Measurements from ENCODE around the gene GARIN3. TPM values are rescaled to one million over a fixed set of nuclear protein-coding genes. Genes with fewer than 3 reads are reported as not detected.
"Not testable (repeated sequence)": the region's sequence is repeated elsewhere in the genome, so short reads cannot be mapped to it uniquely, and the experiment has no call there.

The GARIN3 gene
- total RNA-seq: not detected in 2 replicates
- polyA plus RNA-seq (2012): not detected

DNA sequence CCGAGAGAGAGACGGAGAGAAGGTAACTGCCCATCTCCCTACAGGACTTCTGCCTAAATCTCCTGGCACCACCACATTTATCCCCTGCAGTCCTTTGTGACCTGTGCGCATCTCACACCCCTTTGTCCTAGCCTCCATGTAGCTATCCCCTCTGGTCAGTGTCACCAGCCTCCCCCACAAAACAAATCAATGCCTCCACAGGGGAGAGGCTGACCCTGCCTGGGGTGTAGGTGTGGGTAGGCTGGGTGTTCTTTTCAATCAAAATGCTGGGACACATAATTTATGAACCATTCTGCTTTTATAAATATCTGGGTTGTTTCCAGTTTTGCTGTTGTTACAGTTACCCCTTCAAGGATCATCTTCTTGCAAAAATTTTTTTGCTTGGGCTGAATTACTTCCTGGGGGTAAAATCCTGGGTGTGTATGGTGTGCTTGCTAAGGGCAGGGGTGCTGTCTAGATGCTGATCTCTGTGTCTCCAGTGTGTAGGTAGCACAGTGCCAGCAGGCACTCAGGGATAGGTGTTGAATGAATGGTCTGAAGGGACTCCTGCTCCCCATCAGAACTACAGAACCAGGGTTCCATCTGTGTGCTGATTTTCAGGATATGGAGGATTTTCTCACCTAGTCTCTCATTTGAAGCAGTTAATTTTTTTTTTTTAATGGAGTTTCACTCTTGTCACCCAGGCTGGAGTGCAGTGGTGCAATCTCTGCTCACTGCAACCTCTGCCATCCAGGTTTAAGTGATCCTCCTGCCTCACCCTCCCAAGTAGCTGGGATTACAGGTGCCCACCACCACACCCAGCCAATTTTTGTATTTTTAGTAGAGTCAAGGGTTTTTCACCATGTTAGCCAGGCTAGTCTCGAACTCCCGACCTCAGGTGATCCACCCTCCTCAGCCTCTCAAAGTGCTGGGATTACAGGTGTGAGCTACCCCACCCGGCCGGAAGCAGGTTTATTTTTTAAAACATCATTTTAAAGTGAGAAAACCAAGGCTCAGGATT, at the start of gene GARIN3:
Gene GARIN3 (minus strand): TSS at position 51 of the 1,000 bp plus-strand sequence. CDS start 96 bp downstream, outside the sequence.
- no peak for DNase-seq (ENCODE audit: low read depth)

DNA sequence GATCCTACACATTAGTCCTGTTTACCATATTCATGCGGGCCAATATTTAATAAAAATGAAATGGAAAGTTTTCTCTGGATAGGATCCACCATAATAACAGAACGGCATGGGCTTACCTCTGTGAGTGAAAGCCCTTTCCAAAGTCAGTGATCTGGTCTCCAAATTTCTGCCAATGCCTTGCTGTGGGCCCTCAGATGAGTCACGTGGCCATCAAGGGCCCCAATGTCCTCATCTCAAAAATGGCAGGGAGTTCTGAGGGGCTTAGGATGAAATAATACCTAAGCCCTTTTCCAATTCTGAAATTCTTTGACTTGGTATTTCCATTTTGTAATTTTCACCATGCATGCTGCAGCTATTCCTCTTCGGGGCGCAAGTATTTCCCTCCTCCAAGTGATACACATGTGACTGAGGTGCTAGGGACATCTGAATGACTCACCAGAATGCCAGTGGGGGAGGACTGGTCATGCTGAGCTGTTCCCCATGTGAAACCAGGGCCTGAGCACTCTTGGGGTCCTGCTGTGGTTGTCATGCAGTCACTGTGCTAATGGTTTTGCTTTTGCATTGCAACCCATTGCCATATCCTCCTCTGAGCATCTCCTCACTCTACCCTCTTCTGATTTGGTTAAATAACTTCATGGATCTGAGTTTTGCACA, 49.6 kb upstream of the GARIN3 start:
- no peak for DNase-seq (ENCODE audit: low read depth)

DNA sequence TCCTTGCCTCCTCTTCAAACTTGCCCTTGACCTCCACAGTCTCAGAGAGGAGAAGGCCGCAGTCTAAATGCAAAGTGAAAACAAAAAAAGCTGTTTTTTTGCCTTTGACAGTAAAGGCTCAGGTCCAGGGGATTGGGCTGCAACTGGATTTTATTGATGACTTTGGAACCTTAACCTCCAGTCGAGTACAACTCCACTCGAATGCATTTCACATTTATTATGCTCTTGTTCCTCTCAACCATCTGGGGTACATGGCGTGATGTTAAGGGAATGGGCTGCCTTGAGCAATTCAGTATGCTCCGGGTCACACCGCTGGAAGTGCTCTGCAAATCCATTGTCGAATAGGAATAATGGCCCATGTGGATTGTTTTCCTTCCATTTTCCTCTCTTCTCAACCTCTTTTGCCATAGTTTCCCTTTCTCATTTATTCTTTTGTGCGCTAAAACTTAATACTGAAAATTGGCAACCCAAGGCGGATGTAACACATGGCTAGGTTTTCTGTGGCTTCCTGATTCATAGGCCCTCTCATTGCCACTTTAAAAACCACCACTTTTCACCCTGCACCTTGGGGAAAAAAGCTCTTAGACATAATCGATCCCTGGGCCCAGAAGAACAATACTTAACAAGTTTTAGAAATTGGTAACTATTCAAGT, 48.9 kb upstream of the GARIN3 start:
- DNase-seq (ENCODE audit: low read depth): no peak

DNA sequence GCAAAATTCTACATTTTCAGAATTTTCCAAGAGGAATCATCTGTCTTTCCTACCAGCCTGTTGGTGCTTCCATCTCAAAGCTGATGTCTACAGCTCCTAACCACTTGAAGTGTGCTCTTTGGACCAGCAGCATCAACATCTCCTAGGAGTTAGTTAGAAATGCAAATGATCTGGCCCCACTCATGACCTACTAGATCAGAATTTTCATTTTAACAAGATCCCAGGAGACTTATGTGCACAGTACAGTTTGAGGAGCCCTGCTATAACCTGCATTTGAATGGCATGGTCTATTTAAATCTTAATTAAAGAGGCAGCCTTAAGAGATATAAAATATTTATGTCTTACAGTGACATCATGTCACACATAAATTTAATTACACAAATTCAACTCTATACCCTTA, 48.4 kb upstream of the GARIN3 start:
- DNase-seq (ENCODE audit: low read depth): no peak

DNA sequence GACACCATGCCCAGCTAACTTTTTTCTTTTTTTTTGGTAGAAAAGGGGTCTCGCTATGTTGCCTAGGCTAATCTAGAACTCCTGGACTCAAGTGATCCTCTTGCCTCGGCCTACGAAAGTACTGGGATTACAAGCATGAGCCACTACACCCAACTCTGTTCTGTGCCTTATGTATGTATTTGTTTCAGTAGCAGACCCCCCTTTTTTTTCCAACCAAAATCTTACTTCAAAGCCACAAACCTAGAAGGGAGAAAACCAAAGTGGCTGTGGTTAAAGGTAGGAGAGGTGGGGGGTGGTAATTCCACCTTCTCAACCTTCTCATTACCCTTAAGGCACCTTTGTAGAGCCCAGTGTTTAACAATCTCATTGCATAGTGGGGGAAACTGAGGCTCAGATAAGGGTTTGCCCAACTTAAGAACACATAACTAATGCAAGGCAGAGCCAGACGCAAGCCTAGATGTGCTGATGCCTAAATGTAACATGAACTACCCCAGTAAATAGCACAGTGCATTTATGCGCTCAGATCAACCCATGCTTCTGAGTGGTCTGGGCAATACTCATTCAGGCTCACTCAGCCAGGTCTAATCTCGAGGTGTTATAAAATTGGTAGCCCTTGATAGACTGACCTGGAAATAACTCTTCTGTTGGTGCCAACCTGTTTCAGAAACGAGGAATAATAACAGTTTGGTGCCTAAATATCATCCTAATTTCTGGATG, 47.6 kb upstream of the GARIN3 start:
- DNase-seq (ENCODE audit: low read depth): no peak

DNA sequence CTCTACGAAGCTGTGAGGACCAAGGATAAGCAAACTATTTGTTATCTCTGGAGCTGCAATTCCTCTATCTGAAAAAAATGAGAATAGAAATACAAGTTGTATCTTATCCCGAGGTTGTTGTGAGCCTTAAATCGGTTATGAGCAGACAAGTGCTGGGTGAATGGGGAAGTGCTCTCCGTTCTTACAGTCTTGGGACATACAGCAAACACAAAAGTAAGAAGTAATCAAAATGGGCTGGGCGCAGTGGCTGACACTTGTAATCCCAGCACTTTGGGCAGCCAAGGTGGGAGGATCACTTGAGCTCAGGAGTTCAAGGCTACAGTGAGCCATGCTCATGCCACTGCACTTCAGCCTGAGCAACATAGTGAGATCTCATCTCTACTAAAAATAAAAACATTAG, 46.2 kb upstream of the GARIN3 start:
- no peak for DNase-seq (ENCODE audit: low read depth)

- not testable (repeated sequence) for DNase-seq (ENCODE audit: low read depth)
Measured at GRCh38 chr5:157210652-157211051, 44.6 kb upstream of the GARIN3 start.

- DNase-seq (ENCODE audit: low read depth): no peak
Measured at GRCh38 chr5:157205708-157206107, 39.6 kb upstream of the GARIN3 start.

DNA sequence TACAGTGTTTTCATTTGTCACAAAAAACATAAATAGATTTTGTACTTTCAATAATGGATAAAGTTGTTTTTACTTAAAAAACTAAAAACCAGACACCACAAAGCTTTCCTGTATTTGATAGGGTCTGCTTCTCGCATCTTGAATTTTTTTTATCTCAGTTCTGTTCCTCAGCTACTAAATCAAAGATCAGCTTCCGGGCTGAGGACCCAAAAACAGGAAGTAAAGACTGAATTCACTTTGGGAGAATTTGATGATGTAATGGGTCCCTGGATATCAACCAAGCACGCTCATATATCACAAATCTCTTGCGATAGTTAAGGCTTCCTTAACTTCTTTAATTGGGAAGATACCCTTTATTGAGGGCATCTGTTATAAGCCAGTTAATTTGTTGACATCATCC, 38.7 kb upstream of the GARIN3 start:
- no peak for DNase-seq (ENCODE audit: low read depth)

- DNase-seq (ENCODE audit: low read depth): no peak
Measured at GRCh38 chr5:157203417-157203816, 37.4 kb upstream of the GARIN3 start.

- no peak for DNase-seq (ENCODE audit: low read depth)
Measured at GRCh38 chr5:157201857-157202256, 35.8 kb upstream of the GARIN3 start.

- no peak for DNase-seq (ENCODE audit: low read depth)
Measured at GRCh38 chr5:157198277-157198986, 32.4 kb upstream of the GARIN3 start.

DNA sequence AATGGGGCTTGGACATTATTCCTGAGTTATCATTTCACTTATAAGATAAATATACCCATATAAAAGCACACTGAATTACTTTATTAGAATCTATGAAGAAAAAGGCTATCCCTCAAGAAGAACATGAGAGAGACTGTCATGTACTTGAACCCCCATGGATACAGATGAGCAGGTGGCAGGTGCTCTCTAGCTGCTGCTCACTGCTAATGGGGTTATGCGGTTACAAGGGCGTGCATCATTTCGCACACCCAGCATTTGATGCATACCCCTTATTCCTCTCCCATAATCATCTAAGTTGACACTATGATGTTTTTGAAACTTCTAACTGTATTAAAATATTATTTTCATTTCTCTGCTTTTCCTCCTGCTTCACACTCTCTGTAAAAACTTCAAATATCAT, 31.0 kb upstream of the GARIN3 start:
- DNase-seq (ENCODE audit: low read depth): no peak

DNA sequence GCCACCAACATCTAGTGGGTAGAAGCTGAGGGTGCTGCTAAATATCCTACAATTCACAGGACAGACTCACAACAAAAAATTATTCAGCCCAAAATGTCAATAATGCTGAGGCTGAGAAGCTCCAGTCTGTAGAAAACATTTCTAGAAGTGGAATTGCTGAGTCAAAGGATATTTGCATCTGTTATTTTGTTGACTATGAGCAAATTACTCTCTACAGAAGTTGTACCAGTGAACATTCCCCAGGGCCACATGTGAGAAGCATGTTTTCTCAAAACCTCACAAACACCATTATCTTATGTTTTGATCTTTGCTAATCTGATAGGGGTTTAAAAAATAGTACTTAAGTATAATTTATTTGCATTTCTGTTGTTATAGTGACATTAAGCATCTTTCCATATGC, 30.0 kb upstream of the GARIN3 start:
- no peak for DNase-seq (ENCODE audit: low read depth)

DNA sequence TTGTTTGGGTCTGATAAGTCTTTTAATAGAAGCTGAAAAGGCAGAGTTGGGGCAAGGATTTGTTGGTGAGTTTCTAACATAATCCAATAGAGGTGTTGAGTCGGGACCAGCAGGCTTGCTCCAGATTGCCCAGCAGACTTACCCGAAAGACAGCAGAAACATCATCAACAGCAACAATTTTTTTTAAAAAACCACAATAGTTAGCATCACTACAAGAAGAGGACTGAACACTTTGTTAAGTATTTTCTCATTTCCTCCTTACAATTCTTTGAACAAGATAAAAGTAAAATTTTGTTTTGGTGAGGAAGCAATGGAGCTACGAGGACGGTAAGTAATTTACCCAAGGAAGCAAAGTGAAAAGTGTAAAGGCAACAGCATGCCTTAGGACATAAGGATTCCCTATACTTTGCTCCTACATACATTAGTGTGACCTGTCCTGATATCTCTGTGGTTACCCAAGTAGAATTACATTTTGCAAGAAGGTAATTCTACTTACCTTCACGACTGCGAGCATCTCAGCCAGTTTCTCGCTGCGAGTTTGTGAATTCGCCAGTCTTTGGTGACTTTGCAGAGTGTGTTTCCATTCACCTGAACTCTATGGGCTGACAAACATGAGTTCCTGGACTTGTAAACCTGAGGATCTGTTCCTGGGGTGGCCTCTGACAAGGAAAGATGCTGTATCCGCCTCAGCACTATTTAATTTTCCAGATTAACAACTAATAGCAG, 27.8 kb upstream of the GARIN3 start:
- no peak for DNase-seq (ENCODE audit: low read depth)

DNA sequence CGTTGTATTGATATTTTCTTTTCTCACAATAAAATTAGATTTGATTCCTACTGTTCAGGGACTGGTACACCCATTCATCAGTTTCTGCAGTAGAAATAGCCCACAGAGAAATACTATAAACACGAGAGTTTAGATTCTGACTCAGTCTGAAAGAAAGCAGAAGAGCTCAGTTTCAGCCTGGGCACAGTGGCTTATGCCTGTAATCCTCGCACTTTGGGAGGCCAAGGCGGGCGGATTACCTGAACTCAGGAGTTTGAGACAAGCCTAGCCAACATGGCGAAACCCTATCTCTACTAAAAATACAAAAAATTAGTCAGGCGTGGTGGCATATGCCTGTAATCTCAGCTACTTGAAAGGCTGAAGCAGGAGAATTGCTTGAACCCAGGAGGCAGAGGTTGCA, 23.2 kb upstream of the GARIN3 start:
- DNase-seq (ENCODE audit: low read depth): no peak

DNA sequence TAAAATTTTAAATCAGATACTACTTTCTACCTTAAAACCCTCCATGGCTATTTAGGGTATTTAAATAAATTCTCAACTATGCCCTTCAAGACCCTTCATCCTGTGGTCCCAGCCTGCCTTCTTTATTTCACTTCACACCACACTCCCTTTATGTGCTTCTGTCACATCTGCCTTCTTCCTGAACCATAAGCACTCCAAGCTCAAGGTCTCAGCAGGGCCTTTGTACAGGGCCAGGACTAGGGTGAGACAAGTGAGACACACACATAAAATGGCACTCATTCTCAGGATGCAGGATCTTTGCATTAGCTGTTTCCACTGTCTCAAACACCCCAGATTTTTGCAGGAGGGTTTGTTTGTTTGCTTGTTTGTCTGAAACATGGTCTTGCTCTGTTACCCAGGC, 22.2 kb upstream of the GARIN3 start:
- no peak for DNase-seq (ENCODE audit: low read depth)

DNA sequence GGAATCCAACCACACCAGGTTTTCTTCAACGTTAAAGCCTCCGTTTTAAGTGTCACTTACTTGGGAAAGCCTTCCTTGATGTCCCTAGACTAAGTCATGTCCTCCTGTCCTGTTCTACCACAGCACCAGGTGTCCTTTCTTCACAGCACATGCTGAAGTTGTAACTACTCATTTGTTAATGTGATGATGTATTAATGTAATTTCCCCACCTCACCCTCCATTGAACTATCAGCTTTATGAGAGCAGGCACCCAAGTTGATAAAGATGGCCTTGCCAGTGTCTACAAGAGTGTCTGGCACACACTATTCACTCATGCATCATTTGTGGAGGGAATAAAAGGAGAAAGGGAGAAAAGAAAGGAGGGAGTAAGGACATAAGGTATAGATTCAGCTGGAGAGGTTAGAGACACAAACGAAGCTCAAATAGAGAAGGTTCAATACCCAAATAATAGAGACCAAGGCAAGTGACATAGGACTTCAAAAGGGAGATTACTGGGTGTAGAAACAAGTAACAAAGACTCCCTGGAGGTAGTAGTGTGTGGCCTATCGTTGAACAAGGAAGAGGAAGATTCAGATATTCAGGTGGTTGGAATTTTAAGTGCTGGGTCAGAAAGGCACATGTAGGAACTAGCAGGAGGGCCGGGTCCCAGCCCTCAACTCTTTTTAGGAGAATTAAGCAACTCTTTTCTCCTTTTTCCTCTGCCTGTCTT, 21.1 kb upstream of the GARIN3 start:
- DNase-seq (ENCODE audit: low read depth): no peak
